Vagina (tissue), 2 donors: ENCODE measurements around the gene FGF14.

Source experiments
- POLR2A ChIP-seq, 2 donors: fragments of 450-650 bp; IDR thresholded peaks; one replicate each; pipeline ENCODE4 v1.6.1; 2017; ENCODE audit warnings: antibody characterized with exemption in 2 of 2, mild to moderate bottlenecking in 2 of 2, moderate library complexity in 2 of 2
- POLR2AphosphoS5 ChIP-seq, 2 donors: sonication (generic); formaldehyde crosslinking; IDR thresholded peaks; one replicate each; pipeline ENCODE4 v1.9.0; 2017; ENCODE audit warnings: antibody characterized with exemption in 2 of 2, mild to moderate bottlenecking in 2 of 2, low read depth in 1 of 2; ENCODE audit not compliant: insufficient read depth in 1 of 2
- TF ChIP-seq, protein P1 (sequence below), 3 experiments: fragments of 450-650 bp in 2 of 3; fragments of 200-600 bp in 1 of 3; sonication (generic) in 1 of 3; IDR thresholded peaks; one replicate each; pipeline ENCODE4 v1.5.1; 2017 to 2019; ENCODE audit warnings: antibody characterized with exemption in 3 of 3, mild to moderate bottlenecking in 2 of 3, moderate library complexity in 2 of 3

DNA sequence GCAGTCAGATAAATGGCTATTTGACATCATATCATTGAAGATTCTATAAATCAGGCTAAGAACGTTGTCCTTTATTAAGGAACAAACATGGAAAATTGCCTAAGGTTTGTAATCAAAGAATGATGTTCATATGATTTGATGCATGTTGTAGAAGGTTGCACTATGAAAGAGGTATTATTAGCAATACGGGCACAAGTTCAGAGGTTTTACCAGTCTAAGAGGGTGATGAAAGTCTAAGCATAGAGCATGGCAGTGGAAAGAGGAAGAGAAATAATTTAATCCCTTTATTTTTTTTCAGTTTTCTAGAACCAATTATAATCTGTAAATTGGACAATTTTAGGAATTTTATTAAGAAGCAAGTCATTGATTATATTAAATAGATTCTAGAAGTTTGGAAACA is 450.7 kb downstream of the FGF14 start:
- TF ChIP-seq, protein P1, sequence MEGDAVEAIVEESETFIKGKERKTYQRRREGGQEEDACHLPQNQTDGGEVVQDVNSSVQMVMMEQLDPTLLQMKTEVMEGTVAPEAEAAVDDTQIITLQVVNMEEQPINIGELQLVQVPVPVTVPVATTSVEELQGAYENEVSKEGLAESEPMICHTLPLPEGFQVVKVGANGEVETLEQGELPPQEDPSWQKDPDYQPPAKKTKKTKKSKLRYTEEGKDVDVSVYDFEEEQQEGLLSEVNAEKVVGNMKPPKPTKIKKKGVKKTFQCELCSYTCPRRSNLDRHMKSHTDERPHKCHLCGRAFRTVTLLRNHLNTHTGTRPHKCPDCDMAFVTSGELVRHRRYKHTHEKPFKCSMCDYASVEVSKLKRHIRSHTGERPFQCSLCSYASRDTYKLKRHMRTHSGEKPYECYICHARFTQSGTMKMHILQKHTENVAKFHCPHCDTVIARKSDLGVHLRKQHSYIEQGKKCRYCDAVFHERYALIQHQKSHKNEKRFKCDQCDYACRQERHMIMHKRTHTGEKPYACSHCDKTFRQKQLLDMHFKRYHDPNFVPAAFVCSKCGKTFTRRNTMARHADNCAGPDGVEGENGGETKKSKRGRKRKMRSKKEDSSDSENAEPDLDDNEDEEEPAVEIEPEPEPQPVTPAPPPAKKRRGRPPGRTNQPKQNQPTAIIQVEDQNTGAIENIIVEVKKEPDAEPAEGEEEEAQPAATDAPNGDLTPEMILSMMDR (IDR thresholded peaks at IDR 0.05) = no peak
- TF ChIP-seq POLR2A (IDR thresholded peaks at IDR 0.05) (no peak), POLR2AphosphoS5 (IDR thresholded peaks at IDR 0.05; ENCODE audit: insufficient read depth in 1 of 2, low read depth in 1 of 2) (no peak)
